Cardiac muscle cell (in vitro differentiated cells and primary cell): ENCODE data around the gene TMEM151A. TPM values are rescaled to one million over a fixed set of nuclear protein-coding genes. Genes with fewer than 3 reads are reported as not detected.

Source experiments
- DNase-seq, 2 donors: peaks; one replicate each; pipeline versions ENCODE4 v3.0.0 to v3.0.0-alpha.2; 2010 to 2017; ENCODE audit warnings: low read depth in 1 of 2, low spot score in 1 of 2
- H3K27ac ChIP-seq: fragments of 200-600 bp; sonication (generic); 2 replicates; pipeline ENCODE4 v1.5.1; 2016
- H3K27me3 ChIP-seq: fragments of 200-600 bp; sonication (generic); 2 replicates; pipeline ENCODE4 v1.6.0; 2016; ENCODE audit warnings: control low read depth
- H3K36me3 ChIP-seq: fragments of 200-600 bp; sonication (generic); 2 replicates; pipeline ENCODE4 v1.5.1; 2016; ENCODE audit warnings: control low read depth
- H3K4me1 ChIP-seq: fragments of 200-600 bp; sonication (generic); 2 replicates; pipeline ENCODE4 v1.8.1; 2017; ENCODE audit warnings: low read depth, mild to moderate bottlenecking, mixed run types
- H3K4me3 ChIP-seq: fragments of 200-600 bp; sonication (generic); 2 replicates; pipeline ENCODE4 v1.5.1; 2016; ENCODE audit warnings: mild to moderate bottlenecking
- H3K9me3 ChIP-seq: fragments of 200-600 bp; sonication (generic); 2 replicates; pipeline ENCODE4 v1.5.1; 2017; ENCODE audit warnings: low read depth, mild to moderate bottlenecking, control low read depth
- CTCF ChIP-seq: IDR thresholded peaks from 2 replicates; pipeline ENCODE4 v1.5.1; 2012; ENCODE audit warnings: low read depth, mild to moderate bottlenecking, low read length
- polyA plus RNA-seq: library from polyadenylated mRNA; unstranded; fragments of >200 nt; fragmentation: Nextera tagmentation; extraction: Ambion mirVana; gene quantifications from 2 replicates; pipeline ENCODE4 v1.2.1, GENCODE V29; 2016
- total RNA-seq: library from RNA; depleted of rRNA; stranded (reverse); fragments of >200 nt; gene quantifications from 2 replicates; pipeline ENCODE4 v1.2.3, GENCODE V29; 2016

Gene TMEM151A
- total and polyA plus RNA-seq, 2 experiments from 2014 or later, result 2.0 to 2.6 TPM

- Histone ChIP-seq H3K27me3 (peaks cover 10% of the 10 kb centered on the region), H3K9me3 (no peaks in the 10 kb centered on the region), H3K27ac (no peak overlapping the region), H3K4me1 (peaks cover 4% of the 10 kb centered on the region), H3K4me3 (no peak overlapping the region), H3K36me3 (no peaks in the 10 kb centered on the region)
- TF ChIP-seq CTCF, result no peak
- DNase-seq, result no peak
These were observed 8.1 kb upstream of the TMEM151A start for GRCh38 chr11:66283461-66284105.

GRCh38 chr11:66284526-66285078, 7.1 kb upstream of the TMEM151A start:
- DNase-seq, result no peak
- no peak overlapping the region for H3K4me3 ChIP-seq
- no peaks in the 10 kb centered on the region for H3K9me3 ChIP-seq
- H3K4me1 ChIP-seq, result peaks cover 4% of the 10 kb centered on the region
- TF ChIP-seq CTCF, result no peak
- H3K27ac ChIP-seq, result no peak overlapping the region
- no peaks in the 10 kb centered on the region for H3K36me3 ChIP-seq
- no peaks in the 10 kb centered on the region for H3K27me3 ChIP-seq

GRCh38 chr11:66285250-66285947, 6.3 kb upstream of the TMEM151A start:
- Histone ChIP-seq H3K9me3 (no peaks in the 10 kb centered on the region), H3K36me3 (no peaks in the 10 kb centered on the region), H3K4me3 (no peak overlapping the region), H3K4me1 (peaks cover 4% of the 10 kb centered on the region), H3K27ac (no peak overlapping the region), H3K27me3 (no peaks in the 10 kb centered on the region)
- TF ChIP-seq CTCF, result no peak
- DNase-seq, result no peak

GRCh38 chr11:66286699-66287098, 5.0 kb upstream of the TMEM151A start:
- no peaks in the 10 kb centered on the region for H3K9me3 ChIP-seq
- peaks cover 4% of the 10 kb centered on the region for H3K4me1 ChIP-seq
- no peak overlapping the region for H3K4me3 ChIP-seq
- DNase-seq, result no peak
- no peaks in the 10 kb centered on the region for H3K36me3 ChIP-seq
- TF ChIP-seq CTCF, result no peak
- peaks cover 12% of the 10 kb centered on the region for H3K27me3 ChIP-seq
- no peak overlapping the region for H3K27ac ChIP-seq

GRCh38 chr11:66287211-66287888, 4.3 kb upstream of the TMEM151A start:
- H3K9me3 ChIP-seq, result no peaks in the 10 kb centered on the region
- H3K4me3 ChIP-seq, result no peak overlapping the region
- H3K4me1 ChIP-seq, result peaks cover 4% of the 10 kb centered on the region
- no peak for TF ChIP-seq CTCF
- no peak overlapping the region for H3K27ac ChIP-seq
- no peaks in the 10 kb centered on the region for H3K36me3 ChIP-seq
- no peak for DNase-seq
- peaks cover 19% of the 10 kb centered on the region for H3K27me3 ChIP-seq
